ENCODE results near the gene NEUROG3.

Gene NEUROG3

GRCh38 chr10:69573056-69573806 is at the start of gene NEUROG3:
Gene NEUROG3, minus strand, starts transcription at chr10:69573422. Its CDS starts 379 bp downstream, at chr10:69573043.
- H3F3A ChIP-seq (ENCODE audit: insufficient read depth, low read length): no peaks in the 10 kb centered on the region
- H3K9me2 ChIP-seq (replicated peaks; ENCODE audit: insufficient read depth, low read length): no peaks in the 10 kb centered on the region
- H4K20me1 ChIP-seq (ENCODE audit: insufficient read depth, low read length): no peaks in the 10 kb centered on the region
- 0 out of 2 replicates have a peak, but pooled peaks cover 3% of the 10 kb centered on the region for H3K4me1 ChIP-seq (ENCODE audit: low read length)
- H3K4me2 ChIP-seq (ENCODE audit: low read depth, low read length): peak within 1 kb of the TSS; percentile 35; the same call in 1 of the 2 replicates
- H3K79me2 ChIP-seq (ENCODE audit: low read length): no peaks in the 10 kb centered on the region
- DNase-seq: peak; percentile 23
- H2AFZ ChIP-seq (ENCODE audit: low read length): no peak within 1 kb of the TSS
- H3K9ac ChIP-seq (ENCODE audit: low read length): no peak within 1 kb of the TSS
- H3K27ac ChIP-seq (ENCODE audit: low read length): no peak within 1 kb of the TSS
- H3K36me3 ChIP-seq (replicated peaks; ENCODE audit: insufficient read depth, low read length): no peaks in the 10 kb centered on the region
- no peak within 1 kb of the TSS for H3K4me3 ChIP-seq (ENCODE audit: low read length)
- no peaks in the 10 kb centered on the region for H3K9me3 ChIP-seq (replicated peaks; ENCODE audit: insufficient read depth, low read length)
- no peak for TF ChIP-seq EZH2 (optimal IDR thresholded peaks at IDR 0.05; ENCODE audit: low read depth, low read length)
- TF ChIP-seq CTCF (IDR thresholded peaks at IDR 0.05; ENCODE audit: low read length): no peak
- TF ChIP-seq EZH2phosphoT487 (IDR thresholded peaks at IDR 0.05; ENCODE audit: low read length): no peak
- peaks cover 90% of the 10 kb centered on the region for H3K27me3 ChIP-seq (replicated peaks; ENCODE audit: insufficient read depth, low read length)

GRCh38 chr10:69620625-69621024 is 47.4 kb upstream of the NEUROG3 start:
- DNase-seq: no peak
- Histone ChIP-seq H3F3A (ENCODE audit: insufficient read depth, low read length) (peaks cover 4% of the 10 kb centered on the region; the same call in 1 of the 2 replicates), H3K27ac (ENCODE audit: low read length) (no peak overlapping the region)

GRCh38 chr10:69619626-69620025 is 46.4 kb upstream of the NEUROG3 start:
- Histone ChIP-seq H3K79me2 (ENCODE audit: low read length) (no peaks in the 10 kb centered on the region), H3K4me3 (ENCODE audit: low read length) (no peak overlapping the region), H3K9me2 (replicated peaks; ENCODE audit: insufficient read depth, low read length) (no peaks in the 10 kb centered on the region), H3K27ac (ENCODE audit: low read length) (no peak overlapping the region), H4K20me1 (ENCODE audit: insufficient read depth, low read length) (no peaks in the 10 kb centered on the region), H2AFZ (ENCODE audit: low read length) (no peak overlapping the region), H3K36me3 (replicated peaks; ENCODE audit: insufficient read depth, low read length) (no peaks in the 10 kb centered on the region), H3K27me3 (replicated peaks; ENCODE audit: insufficient read depth, low read length) (peaks cover 17% of the 10 kb centered on the region; the same call in 1 of the 2 replicates), H3K4me1 (ENCODE audit: low read length) (no peaks in the 10 kb centered on the region), H3K9ac (ENCODE audit: low read length) (no peak overlapping the region), H3F3A (ENCODE audit: insufficient read depth, low read length) (peaks cover 3% of the 10 kb centered on the region; the same call in 1 of the 2 replicates), H3K4me2 (ENCODE audit: low read depth, low read length) (no peak overlapping the region), H3K9me3 (replicated peaks; ENCODE audit: insufficient read depth, low read length) (no peaks in the 10 kb centered on the region)
- no peak for DNase-seq
- no peak for TF ChIP-seq CTCF (IDR thresholded peaks at IDR 0.05; ENCODE audit: low read length)
- TF ChIP-seq EZH2 (optimal IDR thresholded peaks at IDR 0.05; ENCODE audit: low read depth, low read length): no peak
- TF ChIP-seq EZH2phosphoT487 (IDR thresholded peaks at IDR 0.05; ENCODE audit: low read length): no peak

More at GRCh38 chr10:69620625-69621024, 47.4 kb upstream of the NEUROG3 start:
- Histone ChIP-seq H3K4me2 (ENCODE audit: low read depth, low read length) (no peak overlapping the region), H3K4me1 (ENCODE audit: low read length) (no peaks in the 10 kb centered on the region), H3K9me2 (replicated peaks; ENCODE audit: insufficient read depth, low read length) (no peaks in the 10 kb centered on the region), H2AFZ (ENCODE audit: low read length) (no peak overlapping the region), H4K20me1 (ENCODE audit: insufficient read depth, low read length) (no peaks in the 10 kb centered on the region), H3K27me3 (replicated peaks; ENCODE audit: insufficient read depth, low read length) (peaks cover 17% of the 10 kb centered on the region; the same call in 1 of the 2 replicates), H3K36me3 (replicated peaks; ENCODE audit: insufficient read depth, low read length) (no peaks in the 10 kb centered on the region), H3K79me2 (ENCODE audit: low read length) (no peaks in the 10 kb centered on the region), H3K4me3 (ENCODE audit: low read length) (no peak overlapping the region), H3K9me3 (replicated peaks; ENCODE audit: insufficient read depth, low read length) (no peaks in the 10 kb centered on the region), H3K9ac (ENCODE audit: low read length) (no peak overlapping the region)
- TF ChIP-seq CTCF (IDR thresholded peaks at IDR 0.05; ENCODE audit: low read length) (no peak), EZH2 (optimal IDR thresholded peaks at IDR 0.05; ENCODE audit: low read depth, low read length) (no peak), EZH2phosphoT487 (IDR thresholded peaks at IDR 0.05; ENCODE audit: low read length) (no peak)
